NCI-H82 (cell line): ENCODE results near the gene FRK.

Experiments used
- DNase-seq: peaks from one replicate; lab custom pipeline; 2025; lab: John Stamatoyannopoulos, UW

Gene FRK

DNA sequence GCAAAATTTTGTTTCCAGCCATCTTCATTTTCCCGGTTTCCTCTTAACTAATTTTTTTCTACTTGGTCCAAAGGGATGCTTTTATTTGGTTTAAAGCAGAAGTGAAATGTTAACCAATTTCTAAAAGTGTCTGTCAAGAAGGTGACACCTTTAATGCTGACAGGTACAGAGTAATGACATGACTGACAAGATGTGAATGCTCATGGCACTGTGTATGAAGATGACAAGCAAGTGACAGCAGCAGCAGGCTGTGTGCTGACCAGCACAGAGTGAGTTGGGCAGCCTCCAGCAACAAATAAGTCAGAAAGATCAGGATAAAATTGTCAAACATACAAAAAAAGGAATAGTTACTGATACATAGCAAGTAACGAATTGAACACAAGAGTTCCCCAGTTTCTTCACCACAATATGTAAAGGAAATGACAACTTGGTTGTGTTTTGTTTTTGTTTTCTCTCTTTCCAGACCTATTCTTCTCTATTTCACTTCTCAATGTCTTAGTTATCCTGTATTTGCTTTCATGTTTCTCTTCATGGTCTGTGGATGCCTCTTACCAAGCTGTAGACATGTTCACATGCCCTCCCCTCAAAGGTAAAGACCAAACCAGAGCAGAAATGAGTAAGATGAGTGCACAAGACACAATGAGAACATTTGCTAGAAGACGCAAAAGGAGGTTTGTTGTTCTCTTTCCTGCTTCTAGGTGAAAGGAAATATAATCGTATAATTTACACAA is 174.9 kb downstream of the FRK start:
- DNase-seq = no peak

DNA sequence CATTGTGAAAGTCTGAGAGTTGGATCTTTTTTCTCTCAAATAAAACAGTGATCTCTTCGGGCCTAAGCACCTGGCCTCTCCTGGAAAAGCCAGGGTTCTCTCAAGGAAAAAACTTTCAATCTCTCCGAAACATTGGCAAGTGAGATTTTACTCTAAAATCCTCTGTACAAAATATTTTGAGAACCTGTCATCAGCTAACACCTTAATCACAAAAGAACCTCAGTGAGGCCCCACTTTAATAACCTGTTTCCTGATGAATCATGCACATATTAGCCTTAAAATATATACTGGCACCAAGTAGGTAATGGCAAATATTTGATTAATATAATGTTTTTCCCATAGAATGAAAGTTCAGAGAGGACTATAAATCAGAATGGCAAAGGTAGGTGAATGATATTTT is 177.9 kb downstream of the FRK start:
- no peak for DNase-seq

DNA sequence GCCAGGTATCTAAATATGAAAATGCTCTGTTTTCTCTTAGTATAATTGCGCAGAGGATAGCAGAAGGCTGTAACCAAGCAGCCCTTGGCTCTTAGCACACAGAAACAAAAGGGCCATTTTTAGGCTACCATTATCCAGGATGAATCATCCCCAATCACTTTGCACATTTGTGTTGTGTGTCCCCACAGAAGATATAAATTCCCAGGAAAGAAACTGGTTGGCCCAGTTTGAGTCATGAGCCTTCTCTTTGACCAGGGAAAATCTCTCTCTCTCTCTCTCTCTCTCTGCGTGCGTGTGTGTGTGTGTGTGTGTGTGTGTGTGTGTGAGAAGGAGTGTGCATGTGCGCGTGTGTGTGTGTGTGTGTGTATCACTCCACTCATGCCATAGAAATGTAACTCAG is 178.5 kb downstream of the FRK start:
- no peak for DNase-seq
